H7 (cell line): ENCODE results near the gene PLA2G4C. TPM values are rescaled to one million over a fixed set of nuclear protein-coding genes. Genes with fewer than 3 reads are reported as not detected.
"Not testable (repeated sequence)": the region's sequence is repeated elsewhere in the genome, so short reads cannot be mapped to it uniquely, and the experiment has no call there.

Experiments
- DNase-seq: peaks from one replicate; pipeline ENCODE4 v3.0.0; 2012
- H3K27me3 ChIP-seq: 2 replicates; pipeline ENCODE4 v1.6.0; 2011; ENCODE audit warnings: mild to moderate bottlenecking, low read length; ENCODE audit not compliant: control insufficient read depth, insufficient read depth
- H3K36me3 ChIP-seq: replicated peaks from 2 replicates; pipeline ENCODE4 v1.5.1; 2011; ENCODE audit warnings: low read length; ENCODE audit not compliant: control insufficient read depth, insufficient read depth
- H3K4me3 ChIP-seq: 2 replicates; pipeline ENCODE4 v1.5.1; 2011; ENCODE audit warnings: low read depth, mild to moderate bottlenecking, control low read depth, low read length, moderate library complexity; ENCODE audit not compliant: insufficient read depth
- total RNA-seq: library from RNA; depleted of rRNA; stranded (reverse); fragments of >200 nt; shearing (Covaris generic); gene quantifications from 2 replicates; pipeline ENCODE4 v1.2.3, GENCODE V29; 2014

The PLA2G4C gene
- total RNA-seq, 1 experiment from 2014 or later, result not detected

DNA sequence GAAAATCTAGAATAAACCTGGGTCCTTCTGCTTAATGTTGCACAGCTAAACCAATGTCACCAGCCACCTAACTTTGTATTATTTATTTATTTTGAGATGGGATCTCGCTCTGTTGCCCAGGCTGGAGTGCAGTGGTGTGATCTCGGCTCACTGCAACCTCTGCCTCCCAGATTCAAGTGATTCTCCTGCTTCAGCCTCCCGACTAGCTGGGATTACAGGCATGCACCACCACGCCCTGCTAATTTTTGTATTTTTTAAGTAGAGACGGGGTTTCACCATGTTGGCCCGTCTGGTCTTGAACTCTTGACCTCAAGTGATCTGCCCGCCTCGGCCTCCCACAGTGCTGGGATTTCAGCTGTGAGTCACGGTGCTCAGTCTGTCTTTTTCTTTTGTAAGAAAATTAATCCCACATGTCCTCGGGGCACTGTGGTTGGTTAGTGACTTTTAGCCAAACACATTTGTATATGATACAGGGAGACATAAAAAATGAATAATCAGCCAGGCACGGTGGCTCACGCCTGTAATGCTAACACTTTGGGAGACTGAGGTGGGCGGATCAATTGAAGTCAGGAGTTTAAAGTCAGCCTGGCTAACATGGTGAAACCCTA is 19.4 kb downstream of the PLA2G4C start:
- not testable (repeated sequence) for H3K36me3 ChIP-seq, DNase-seq, H3K27me3 ChIP-seq, H3K4me3 ChIP-seq

DNA sequence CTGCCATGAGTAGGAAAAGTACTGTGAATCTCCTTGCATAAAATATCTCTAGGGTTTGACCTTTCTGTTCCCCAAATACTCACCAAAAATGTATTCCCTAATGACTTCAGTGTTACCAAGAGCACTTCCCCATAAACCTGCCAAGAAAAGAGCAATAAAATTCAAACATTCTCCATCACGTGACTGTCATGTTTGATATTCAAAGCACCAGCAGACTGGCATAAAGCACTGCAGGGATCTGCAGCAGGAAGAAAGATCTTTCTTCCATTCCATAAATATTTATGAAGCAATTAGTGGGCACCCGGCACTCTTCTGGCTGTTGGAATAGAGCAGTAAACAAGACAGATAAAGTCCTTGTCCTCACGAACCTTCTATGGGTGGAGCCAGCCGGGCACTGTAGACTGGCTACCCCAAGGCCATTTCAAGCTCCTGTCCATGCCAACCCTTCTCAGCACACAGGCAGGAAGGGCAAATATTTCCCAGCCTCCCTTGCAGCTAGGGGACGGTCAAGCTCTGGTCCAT is 20.3 kb downstream of the PLA2G4C start:
- no peaks in the 10 kb centered on the region for H3K36me3 ChIP-seq
- H3K27me3 ChIP-seq, result no peaks in the 10 kb centered on the region
- H3K4me3 ChIP-seq, result no peak overlapping the region
- DNase-seq, result no peak

GRCh38 chr19:48088991-48089390 is 21.6 kb downstream of the PLA2G4C start:
- H3K27me3 ChIP-seq, H3K4me3 ChIP-seq, DNase-seq, H3K36me3 ChIP-seq: not testable (repeated sequence)

GRCh38 chr19:48085904-48086864 is 24.4 kb downstream of the PLA2G4C start:
- H3K36me3 ChIP-seq, result no peaks in the 10 kb centered on the region
- H3K27me3 ChIP-seq, result no peaks in the 10 kb centered on the region
- DNase-seq, result peak; percentile 73
- no peak overlapping the region for H3K4me3 ChIP-seq

GRCh38 chr19:48085076-48085475 is 25.5 kb downstream of the PLA2G4C start:
- H3K4me3 ChIP-seq, result no peak overlapping the region
- DNase-seq, result no peak
- no peaks in the 10 kb centered on the region for H3K36me3 ChIP-seq
- no peaks in the 10 kb centered on the region for H3K27me3 ChIP-seq

DNA sequence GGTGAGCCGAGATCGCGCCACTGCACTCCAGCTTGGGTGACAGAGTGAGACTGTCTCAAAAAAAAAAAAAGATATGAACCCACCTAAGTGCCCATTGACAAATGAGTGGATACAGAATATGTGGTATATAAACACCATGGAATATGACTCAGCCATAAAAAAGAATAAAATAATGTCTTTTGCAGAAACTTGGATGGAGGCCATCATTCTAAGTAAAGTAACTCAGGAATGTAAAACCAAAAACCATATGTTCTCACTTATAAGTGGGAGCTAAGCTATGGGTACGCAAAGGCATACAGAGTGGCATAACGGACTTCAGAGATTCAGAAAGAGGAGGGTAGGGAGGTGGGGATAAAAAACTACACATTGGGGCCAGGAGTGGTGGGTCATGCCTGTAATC is 29.5 kb downstream of the PLA2G4C start:
- no peaks in the 10 kb centered on the region for H3K36me3 ChIP-seq
- DNase-seq, result no peak
- no peaks in the 10 kb centered on the region for H3K27me3 ChIP-seq
- no peak overlapping the region for H3K4me3 ChIP-seq

DNA sequence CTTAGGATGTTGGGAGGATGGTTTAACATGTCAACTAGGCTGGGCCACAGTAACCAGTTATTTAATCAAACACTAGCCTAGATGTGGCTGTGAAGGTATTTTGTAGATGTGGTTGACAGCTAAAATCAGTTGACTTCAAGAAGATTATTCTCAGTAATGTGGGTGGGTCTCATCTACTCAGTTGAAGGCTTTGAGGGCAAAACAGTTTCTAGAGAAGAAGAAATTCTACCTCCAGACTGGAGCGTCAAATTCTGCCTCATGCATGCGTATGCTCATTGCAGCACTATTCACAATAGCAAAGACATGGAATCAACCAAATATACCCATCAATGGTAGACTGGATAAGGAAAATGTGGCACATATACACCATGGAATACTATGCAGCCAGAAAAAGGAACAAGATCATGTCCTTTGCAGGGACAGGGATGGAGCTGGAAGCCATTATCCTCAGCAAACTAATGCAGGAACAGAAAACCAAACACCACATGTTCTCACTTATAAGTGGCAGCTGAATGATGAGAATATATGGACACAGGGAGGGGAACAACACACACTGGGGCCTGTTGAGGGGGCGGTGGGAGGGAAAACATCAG is 40.3 kb downstream of the PLA2G4C start:
- H3K36me3 ChIP-seq, H3K4me3 ChIP-seq, DNase-seq, H3K27me3 ChIP-seq: not testable (repeated sequence)

- Histone ChIP-seq H3K27me3 (no peaks in the 10 kb centered on the region), H3K36me3 (no peaks in the 10 kb centered on the region), H3K4me3 (no peak overlapping the region)
- peak; percentile 57 for DNase-seq
These were observed 41.2 kb downstream of the PLA2G4C start for GRCh38 chr19:48069435-48069834.

GRCh38 chr19:48064509-48064908 is 46.1 kb downstream of the PLA2G4C start:
- H3K36me3 ChIP-seq, result no peaks in the 10 kb centered on the region
- H3K27me3 ChIP-seq, result no peaks in the 10 kb centered on the region
- H3K4me3 ChIP-seq, result no peak overlapping the region
- peak; percentile 58 for DNase-seq

DNA sequence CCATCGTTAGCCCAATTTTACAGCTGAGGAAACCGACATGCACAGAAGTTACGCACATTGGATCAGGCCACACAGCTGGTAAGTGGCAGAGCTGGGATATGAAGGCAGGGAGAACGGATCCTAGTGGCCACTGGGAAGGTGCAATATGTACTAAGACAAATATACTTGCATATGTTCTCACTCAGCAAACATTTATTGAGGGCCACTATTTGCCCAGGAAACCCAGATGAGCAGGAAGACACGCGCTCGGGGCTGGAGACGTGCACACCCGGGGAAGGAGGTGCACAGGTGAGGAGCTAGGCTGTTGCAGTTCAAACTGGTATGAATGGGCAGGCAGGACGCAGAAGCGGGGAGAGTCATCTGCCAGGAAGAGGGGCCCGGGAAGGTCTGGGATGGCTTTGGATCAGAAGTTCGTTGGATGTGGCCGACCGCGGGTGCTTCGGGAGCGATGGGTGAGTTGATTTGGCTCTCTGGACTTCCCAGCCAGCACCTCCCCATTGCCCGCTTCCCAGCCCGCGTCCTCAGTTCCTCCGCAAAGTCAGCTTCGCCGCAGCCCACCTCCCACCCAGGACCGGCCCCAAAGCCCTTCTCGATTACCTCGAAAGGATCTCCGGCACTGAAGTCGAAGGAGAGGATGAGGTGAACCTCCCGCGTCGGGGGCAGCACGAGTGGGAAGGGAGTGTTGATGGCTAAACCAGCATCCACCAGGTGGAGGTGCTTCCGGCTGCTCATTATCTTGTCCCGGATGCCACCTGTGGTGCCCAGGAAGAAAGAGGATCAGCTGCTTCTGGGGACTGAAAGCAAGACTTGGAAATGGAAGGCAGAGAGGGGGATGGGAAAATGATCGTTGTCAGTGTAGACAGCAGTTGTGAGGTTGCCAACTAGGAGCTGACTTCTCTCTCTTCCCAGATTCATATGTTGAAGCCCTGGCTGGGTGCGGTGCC is 48.9 kb downstream of the PLA2G4C start:
- Histone ChIP-seq H3K4me3 (no peak overlapping the region), H3K27me3 (no peaks in the 10 kb centered on the region), H3K36me3 (no peaks in the 10 kb centered on the region)
- peak; percentile 87 for DNase-seq

- no peak for DNase-seq
- Histone ChIP-seq H3K27me3 (no peaks in the 10 kb centered on the region), H3K36me3 (no peaks in the 10 kb centered on the region), H3K4me3 (no peak overlapping the region)
These were observed 50.2 kb downstream of the PLA2G4C start for GRCh38 chr19:48060381-48060780.

GRCh38 chr19:48059331-48059730 is 51.3 kb downstream of the PLA2G4C start:
- no peak overlapping the region for H3K4me3 ChIP-seq
- DNase-seq, result no peak
- H3K27me3 ChIP-seq, result no peaks in the 10 kb centered on the region
- H3K36me3 ChIP-seq, result no peaks in the 10 kb centered on the region

GRCh38 chr19:48053856-48054255 is 56.8 kb downstream of the PLA2G4C start:
- H3K36me3 ChIP-seq, result no peaks in the 10 kb centered on the region

GRCh38 chr19:48053076-48053475 is 57.5 kb downstream of the PLA2G4C start:
- Histone ChIP-seq H3K36me3 (no peaks in the 10 kb centered on the region), H3K4me3 (no peak overlapping the region), H3K27me3 (no peaks in the 10 kb centered on the region)
- DNase-seq, result no peak

More at GRCh38 chr19:48053856-48054255, 56.8 kb downstream of the PLA2G4C start:
- Histone ChIP-seq H3K4me3 (no peak overlapping the region), H3K27me3 (no peaks in the 10 kb centered on the region)
- DNase-seq, result no peak
